HG03520 (cell line): Measurements from ENCODE around the gene ITGB1.

Source experiments
- ATAC-seq: cut with Tn5 transposase; IDR thresholded peaks from one replicate; pipeline ENCODE4 v1.9.1; 2021; ENCODE audit warnings: mild to moderate bottlenecking, moderate library complexity; ENCODE audit not compliant: unreplicated experiment

Gene ITGB1

GRCh38 chr10:32956365-32957197 is 1.4 kb downstream of the ITGB1 start:
- no peak for ATAC-seq

GRCh38 chr10:32955790-32956189 is 2.2 kb downstream of the ITGB1 start:
- no peak for ATAC-seq

- ATAC-seq = no peak
These were observed 2.7 kb downstream of the ITGB1 start for GRCh38 chr10:32955299-32955772.

- ATAC-seq = no peak
These were observed 3.3 kb downstream of the ITGB1 start for GRCh38 chr10:32954545-32955298.

- no peak for ATAC-seq
These were observed 4.0 kb downstream of the ITGB1 start for GRCh38 chr10:32954080-32954479.

- ATAC-seq = no peak
These were observed 4.6 kb downstream of the ITGB1 start for GRCh38 chr10:32953277-32953927.

GRCh38 chr10:32952541-32953276 is 5.3 kb downstream of the ITGB1 start:
- no peak for ATAC-seq

GRCh38 chr10:32952094-32952493 is 5.9 kb downstream of the ITGB1 start:
- ATAC-seq = no peak

- no peak for ATAC-seq
These were observed 6.9 kb downstream of the ITGB1 start for GRCh38 chr10:32951111-32951510.

- ATAC-seq = no peak
These were observed 7.4 kb downstream of the ITGB1 start for GRCh38 chr10:32950591-32951108.

GRCh38 chr10:32949221-32949678 is 8.8 kb downstream of the ITGB1 start:
- ATAC-seq = no peak

GRCh38 chr10:32948451-32948850 is 9.6 kb downstream of the ITGB1 start:
- no peak for ATAC-seq

GRCh38 chr10:32947586-32947985 is 10.4 kb downstream of the ITGB1 start:
- no peak for ATAC-seq

- no peak for ATAC-seq
These were observed 11.9 kb downstream of the ITGB1 start for GRCh38 chr10:32946108-32946507.

- no peak for ATAC-seq
These were observed 14.0 kb downstream of the ITGB1 start for GRCh38 chr10:32943854-32944661.

GRCh38 chr10:32943395-32943794 is 14.6 kb downstream of the ITGB1 start:
- ATAC-seq = peak; percentile 46

- ATAC-seq = no peak
These were observed 15.9 kb downstream of the ITGB1 start for GRCh38 chr10:32942081-32942480.

- no peak for ATAC-seq
These were observed 16.7 kb downstream of the ITGB1 start for GRCh38 chr10:32941357-32941756.
